A549 (cell line): ENCODE results near the gene PYGB.

Source experiments
- BHLHE40 ChIP-seq: IDR thresholded peaks from 2 replicates; pipeline ENCODE4 v1.6.1; 2012; ENCODE audit warnings: low read depth, low read length, inconsistent platforms
- EP300 ChIP-seq, 2 experiments: fragments of >200 bp; sonication (Bioruptor Twin); formaldehyde crosslinking; IDR thresholded peaks; 2 replicates in 1 of 2; 3 replicates in 1 of 2; pipeline ENCODE4 v1.6.1; 2016 to 2017
- HEYL ChIP-seq: fragments of 250-450 bp; sonication (Bioruptor Pico); IDR thresholded peaks from 2 replicates; pipeline ENCODE4 v1.8.0; 2021; ENCODE audit warnings: mild to moderate bottlenecking, moderate library complexity
- JUNB ChIP-seq: fragments of >200 bp; sonication (Bioruptor Twin); formaldehyde crosslinking; IDR thresholded peaks from 2 replicates; pipeline ENCODE4 v1.6.1; 2016
- MYC ChIP-seq: IDR thresholded peaks from 2 replicates; pipeline ENCODE4 v1.6.1; 2012; ENCODE audit warnings: mild to moderate bottlenecking, inconsistent platforms, low read length, improper control_type of control experiment, borderline replicate concordance
- POLR2A ChIP-seq: IDR thresholded peaks from 2 replicates; pipeline ENCODE4 v1.6.1; 2012; ENCODE audit warnings: mild to moderate bottlenecking, low read length
- POLR2AphosphoS2 ChIP-seq: conservative IDR thresholded peaks from 2 replicates; pipeline ENCODE4 v1.6.1; 2012; ENCODE audit warnings: low read length, improper control_type of control experiment, inconsistent platforms
- USF2 ChIP-seq: fragments of 450-650 bp; IDR thresholded peaks from 2 replicates; pipeline ENCODE4 v1.6.1; 2014; ENCODE audit warnings: antibody characterized with exemption
- ZNF302 ChIP-seq: fragments of 250-450 bp; sonication (Bioruptor Pico); IDR thresholded peaks from 2 replicates; pipeline ENCODE4 v1.9.0; 2021; ENCODE audit warnings: inconsistent platforms, mild to moderate bottlenecking, moderate library complexity
- TF ChIP-seq, protein P1 (sequence below): fragments of >200 bp; sonication (Bioruptor Twin); formaldehyde crosslinking; IDR thresholded peaks from 3 replicates; pipeline ENCODE4 v1.5.1; 2016
- TF ChIP-seq, protein P2 (sequence below): fragments of 150-350 bp; IDR thresholded peaks from 2 replicates; pipeline ENCODE4 v1.6.1; 2014; ENCODE audit warnings: low read depth, mild to moderate bottlenecking, low read length
- TF ChIP-seq, protein P3 (sequence below): IDR thresholded peaks from 2 replicates; pipeline ENCODE4 v1.6.1; 2012; ENCODE audit warnings: low read depth, borderline replicate concordance
- TF ChIP-seq, protein P4 (sequence below): IDR thresholded peaks from 2 replicates; pipeline ENCODE4 v1.6.1; 2012

GRCh38 chr20:25274481-25274880 lies 26.6 kb downstream of the PYGB start:
- TF ChIP-seq, protein P1, sequence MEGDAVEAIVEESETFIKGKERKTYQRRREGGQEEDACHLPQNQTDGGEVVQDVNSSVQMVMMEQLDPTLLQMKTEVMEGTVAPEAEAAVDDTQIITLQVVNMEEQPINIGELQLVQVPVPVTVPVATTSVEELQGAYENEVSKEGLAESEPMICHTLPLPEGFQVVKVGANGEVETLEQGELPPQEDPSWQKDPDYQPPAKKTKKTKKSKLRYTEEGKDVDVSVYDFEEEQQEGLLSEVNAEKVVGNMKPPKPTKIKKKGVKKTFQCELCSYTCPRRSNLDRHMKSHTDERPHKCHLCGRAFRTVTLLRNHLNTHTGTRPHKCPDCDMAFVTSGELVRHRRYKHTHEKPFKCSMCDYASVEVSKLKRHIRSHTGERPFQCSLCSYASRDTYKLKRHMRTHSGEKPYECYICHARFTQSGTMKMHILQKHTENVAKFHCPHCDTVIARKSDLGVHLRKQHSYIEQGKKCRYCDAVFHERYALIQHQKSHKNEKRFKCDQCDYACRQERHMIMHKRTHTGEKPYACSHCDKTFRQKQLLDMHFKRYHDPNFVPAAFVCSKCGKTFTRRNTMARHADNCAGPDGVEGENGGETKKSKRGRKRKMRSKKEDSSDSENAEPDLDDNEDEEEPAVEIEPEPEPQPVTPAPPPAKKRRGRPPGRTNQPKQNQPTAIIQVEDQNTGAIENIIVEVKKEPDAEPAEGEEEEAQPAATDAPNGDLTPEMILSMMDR = no peak
- TF ChIP-seq MYC = no peak
- TF ChIP-seq HEYL (CRISPR knock-in tag) = no peak
- TF ChIP-seq POLR2AphosphoS2 = no peak
- TF ChIP-seq, protein P2, sequence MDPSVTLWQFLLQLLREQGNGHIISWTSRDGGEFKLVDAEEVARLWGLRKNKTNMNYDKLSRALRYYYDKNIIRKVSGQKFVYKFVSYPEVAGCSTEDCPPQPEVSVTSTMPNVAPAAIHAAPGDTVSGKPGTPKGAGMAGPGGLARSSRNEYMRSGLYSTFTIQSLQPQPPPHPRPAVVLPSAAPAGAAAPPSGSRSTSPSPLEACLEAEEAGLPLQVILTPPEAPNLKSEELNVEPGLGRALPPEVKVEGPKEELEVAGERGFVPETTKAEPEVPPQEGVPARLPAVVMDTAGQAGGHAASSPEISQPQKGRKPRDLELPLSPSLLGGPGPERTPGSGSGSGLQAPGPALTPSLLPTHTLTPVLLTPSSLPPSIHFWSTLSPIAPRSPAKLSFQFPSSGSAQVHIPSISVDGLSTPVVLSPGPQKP = no peak
- no peak for TF ChIP-seq POLR2A
- TF ChIP-seq, protein P3, sequence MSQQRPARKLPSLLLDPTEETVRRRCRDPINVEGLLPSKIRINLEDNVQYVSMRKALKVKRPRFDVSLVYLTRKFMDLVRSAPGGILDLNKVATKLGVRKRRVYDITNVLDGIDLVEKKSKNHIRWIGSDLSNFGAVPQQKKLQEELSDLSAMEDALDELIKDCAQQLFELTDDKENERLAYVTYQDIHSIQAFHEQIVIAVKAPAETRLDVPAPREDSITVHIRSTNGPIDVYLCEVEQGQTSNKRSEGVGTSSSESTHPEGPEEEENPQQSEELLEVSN = no peak
- TF ChIP-seq BHLHE40 = no peak
- no peak for TF ChIP-seq USF2
- TF ChIP-seq EP300 (IDR thresholded peaks at IDR 0.05) = no peak
- TF ChIP-seq JUNB = no peak
- TF ChIP-seq, protein P4, sequence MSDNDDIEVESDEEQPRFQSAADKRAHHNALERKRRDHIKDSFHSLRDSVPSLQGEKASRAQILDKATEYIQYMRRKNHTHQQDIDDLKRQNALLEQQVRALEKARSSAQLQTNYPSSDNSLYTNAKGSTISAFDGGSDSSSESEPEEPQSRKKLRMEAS = no peak
- TF ChIP-seq ZNF302 (CRISPR knock-in tag) = no peak
